ENCODE measurements around the gene CD44.

GRCh38 chr11:35131886-35132285 is 7.1 kb upstream of the CD44 start:
- no peak for TF ChIP-seq EP300 (IDR thresholded peaks at IDR 0.05; ENCODE audit: borderline replicate concordance)
- TF ChIP-seq RAD21 (IDR thresholded peaks at IDR 0.05; ENCODE audit: low read depth): no peak

Measured in Ishikawa (cell line).